A549 (cell line): ENCODE data around the gene TMEM121. TPM values are rescaled to one million over a fixed set of nuclear protein-coding genes. Genes with fewer than 3 reads are reported as not detected.

Experiments
- ATAC-seq, 2 experiments: fragments of 200-7000 bp in 1 of 2; fragments of >200 bp in 1 of 2; cut with Nextera tagmentation in 1 of 2; cut with Tn5 transposase in 1 of 2; 3 replicates each; pipeline versions ENCODE4 v1.8.0 to v1.9.1; 2018 to 2020; ENCODE audit warnings: mild to moderate bottlenecking in 1 of 2, moderate library complexity in 1 of 2
- CTCF ChIA-PET: fragments of 300-600 bp; sonication (Branson Sonifier 250); formaldehyde crosslinking; extraction: SDS; loops from one replicate; lab custom pipeline; 2021; ENCODE audit warnings: antibody characterized with exemption, inconsistent platforms; lab: Yijun Ruan, JAX
- POLR2A ChIA-PET: fragments of 350-600 bp; formaldehyde crosslinking; extraction: SDS; loops from one replicate; lab custom pipeline; 2021; ENCODE audit warnings: antibody characterized with exemption, inconsistent platforms; lab: Yijun Ruan, JAX
- DNase-seq, 2 experiments: peaks; one replicate each; pipeline versions ENCODE4 v3.0.0 to v3.0.0-alpha.2; 2011 to 2016; ENCODE audit warnings: low read depth in 1 of 2, low spot score in 1 of 2
- FAIRE-seq: peaks from 2 replicates; lab custom pipeline; 2011; peaks lifted over from hg19 to GRCh38; lab: Jason Lieb, UNC
- H3K27ac ChIP-seq, 2 experiments: fragments of >200 bp; sonication (Bioruptor Twin); formaldehyde crosslinking; 3 replicates each; pipeline ENCODE4 v1.5.1; 2016 to 2017
- H3K4me1 ChIP-seq: fragments of >200 bp; sonication (Bioruptor Twin); formaldehyde crosslinking; 3 replicates; pipeline ENCODE4 v1.6.1; 2016
- H3K4me2 ChIP-seq: fragments of >200 bp; sonication (Bioruptor Twin); formaldehyde crosslinking; 3 replicates; pipeline ENCODE4 v1.6.1; 2016
- H3K4me3 ChIP-seq: fragments of >200 bp; sonication (Bioruptor Twin); formaldehyde crosslinking; 3 replicates; pipeline ENCODE4 v1.5.1; 2016
- H3K9me3 ChIP-seq: fragments of >200 bp; sonication (Bioruptor Twin); formaldehyde crosslinking; 3 replicates; pipeline ENCODE4 v1.6.1; 2016
- BCL3 ChIP-seq: fragments of >200 bp; sonication (Bioruptor Twin); formaldehyde crosslinking; IDR thresholded peaks from 3 replicates; pipeline ENCODE4 v1.6.1; 2016
- BHLHE40 ChIP-seq: IDR thresholded peaks from 2 replicates; pipeline ENCODE4 v1.6.1; 2012; ENCODE audit warnings: low read depth, low read length, inconsistent platforms
- CBX8 ChIP-seq: fragments of 200-600 bp; sonication (generic); IDR thresholded peaks from 2 replicates; pipeline ENCODE4 v1.6.1; 2016
- CHD2 ChIP-seq: fragments of 150-350 bp; IDR thresholded peaks from 2 replicates; pipeline ENCODE4 v1.6.1; 2014; ENCODE audit warnings: low read length; ENCODE audit not compliant: partially characterized antibody
- CHD4 ChIP-seq: fragments of 200-600 bp; sonication (generic); IDR thresholded peaks from 2 replicates; pipeline ENCODE4 v1.6.1; 2016; ENCODE audit warnings: antibody characterized with exemption, mild to moderate bottlenecking, borderline replicate concordance
- EHMT2 ChIP-seq: fragments of 200-600 bp; sonication (generic); IDR thresholded peaks from 2 replicates; pipeline ENCODE4 v1.6.1; 2016; ENCODE audit warnings: antibody characterized with exemption, low read depth, mild to moderate bottlenecking, moderate library complexity
- EP300 ChIP-seq, 2 experiments: fragments of >200 bp; sonication (Bioruptor Twin); formaldehyde crosslinking; IDR thresholded peaks; 2 replicates in 1 of 2; 3 replicates in 1 of 2; pipeline ENCODE4 v1.6.1; 2016 to 2017
- HEYL ChIP-seq: fragments of 250-450 bp; sonication (Bioruptor Pico); IDR thresholded peaks from 2 replicates; pipeline ENCODE4 v1.8.0; 2021; ENCODE audit warnings: mild to moderate bottlenecking, moderate library complexity
- HOXA7 ChIP-seq: fragments of 250-450 bp; sonication (Bioruptor Pico); IDR thresholded peaks from 2 replicates; pipeline ENCODE4 v1.5.0; 2020; ENCODE audit warnings: mild to moderate bottlenecking, moderate library complexity
- HOXB13 ChIP-seq: fragments of 250-450 bp; sonication (Bioruptor Pico); IDR thresholded peaks from 2 replicates; pipeline ENCODE4 v1.5.0; 2020; ENCODE audit warnings: low read depth, mild to moderate bottlenecking, moderate library complexity
- MAX ChIP-seq: IDR thresholded peaks from 2 replicates; pipeline ENCODE4 v1.6.1; 2012
- MAZ ChIP-seq: fragments of 150-350 bp; IDR thresholded peaks from 2 replicates; pipeline ENCODE4 v1.6.1; 2014; ENCODE audit warnings: antibody characterized with exemption, low read depth, low read length, borderline replicate concordance
- NFE2L2 ChIP-seq: fragments of 150-350 bp; conservative IDR thresholded peaks from 2 replicates; pipeline ENCODE4 v1.6.1; 2014; ENCODE audit warnings: low read length
- NPAS2 ChIP-seq: fragments of 250-450 bp; sonication (Bioruptor Pico); IDR thresholded peaks from 2 replicates; pipeline ENCODE4 v1.8.0; 2022; ENCODE audit warnings: mild to moderate bottlenecking, moderate library complexity, borderline replicate concordance
- POLR2A ChIP-seq: IDR thresholded peaks from 2 replicates; pipeline ENCODE4 v1.6.1; 2012; ENCODE audit warnings: mild to moderate bottlenecking, low read length
- POLR2AphosphoS2 ChIP-seq: conservative IDR thresholded peaks from 2 replicates; pipeline ENCODE4 v1.6.1; 2012; ENCODE audit warnings: low read length, improper control_type of control experiment, inconsistent platforms
- RAD21 ChIP-seq, 2 experiments: fragments of >200 bp in 1 of 2; sonication (Bioruptor Twin) in 1 of 2; formaldehyde crosslinking in 1 of 2; IDR thresholded peaks in 1 of 2; conservative IDR thresholded peaks in 1 of 2; 2 replicates in 1 of 2; 3 replicates in 1 of 2; pipeline ENCODE4 v1.6.1; 2012 to 2018; ENCODE audit warnings: inconsistent platforms in 1 of 2
- SREBF2 ChIP-seq: fragments of 450-650 bp; IDR thresholded peaks from 2 replicates; pipeline ENCODE4 v1.6.1; 2014; ENCODE audit warnings: mild to moderate bottlenecking, moderate library complexity
- TFCP2L1 ChIP-seq: fragments of 250-450 bp; sonication (Bioruptor Pico); IDR thresholded peaks from 2 replicates; pipeline ENCODE4 v1.5.0; 2021; ENCODE audit warnings: mild to moderate bottlenecking
- ZFP36 ChIP-seq: fragments of 450-650 bp; IDR thresholded peaks from 2 replicates; pipeline ENCODE4 v1.6.1; 2014; ENCODE audit warnings: borderline replicate concordance; ENCODE audit not compliant: partially characterized antibody
- ZNF302 ChIP-seq: fragments of 250-450 bp; sonication (Bioruptor Pico); IDR thresholded peaks from 2 replicates; pipeline ENCODE4 v1.9.0; 2021; ENCODE audit warnings: inconsistent platforms, mild to moderate bottlenecking, moderate library complexity
- WGBS: methylation state at CpG from one replicate; pipeline ENCODE4 v1.1.6; 2017; ENCODE audit errors: missing lambda C conversion rate; 5-methylcytosine and 5-hydroxymethylcytosine counted together
- polyA plus RNA-seq, 4 experiments: library from polyadenylated mRNA; depleted of rRNA in 3 of 4; stranded (reverse); fragments of >200 nt; fragmentation: RNase III in 1 of 4; extraction: RNeasy Plus Mini Kit Qiagen cat#74134 plus additional on column Dnase treatment in 1 of 4; gene quantifications; 2 replicates in 3 of 4; 3 replicates in 1 of 4; pipeline ENCODE4 v1.2.3, GENCODE V29; 2011 to 2017

Gene TMEM121
- polyA plus RNA-seq, 2 of the 4 experiments (the other 2 are of a cell fraction): 2.3 to 5.7 TPM

GRCh38 chr14:105500036-105500725 is 26.2 kb upstream of the TMEM121 start:
- ATAC-seq: no peak
- TF ChIP-seq NPAS2 (CRISPR knock-in tag): no peak
- no peak for TF ChIP-seq HOXA7 (CRISPR knock-in tag)
- TF ChIP-seq CHD2: no peak
- no peak for TF ChIP-seq CBX8
- Histone ChIP-seq H3K4me1 (no peaks in the 10 kb centered on the region), H3K4me3 (no peak overlapping the region), H3K27ac (no peak overlapping the region), H3K4me2 (no peak overlapping the region), H3K9me3 (no peaks in the 10 kb centered on the region)
- no peak for FAIRE-seq
- DNase-seq: no peak
- ChIA-PET POLR2A (no interaction called here), CTCF (interaction anchor here (1.8 to 2.7 kb wide), 4 partner anchors 10 to 37 kb away, joined by 6 to 14 read pairs (median 8); no protein-coding TSS in a partner anchor)
- 86% methylated on average over 18 of the region's 21 CpGs for WGBS

GRCh38 chr14:105500726-105501101 is 25.7 kb upstream of the TMEM121 start:
- CTCF ChIA-PET: interaction anchor here (1.8 to 4.6 kb wide), 5 partner anchors 11 to 37 kb away, joined by 6 to 19 read pairs (median 9); no protein-coding TSS in a partner anchor

GRCh38 chr14:105501504-105502291 is 24.7 kb upstream of the TMEM121 start:
- Histone ChIP-seq H3K27ac (no peak overlapping the region), H3K4me3 (no peak overlapping the region), H3K4me2 (no peak overlapping the region), H3K9me3 (no peaks in the 10 kb centered on the region), H3K4me1 (no peaks in the 10 kb centered on the region)
- ChIA-PET POLR2A (no interaction called here), CTCF (interaction anchor here (0.6 to 4.6 kb wide), 7 partner anchors 8 to 36 kb away, joined by 3 to 19 read pairs (median 7); partner anchors contain the start of gene CRIP1)
- no peak for TF ChIP-seq SREBF2
- no peak for TF ChIP-seq CHD4
- TF ChIP-seq NFE2L2: no peak
- no peak for TF ChIP-seq EP300 (IDR thresholded peaks at IDR 0.05)
- no peak for TF ChIP-seq EHMT2
- TF ChIP-seq MAZ: no peak
- no peak for TF ChIP-seq HEYL (CRISPR knock-in tag)
- TF ChIP-seq HOXA7 (CRISPR knock-in tag): no peak
- TF ChIP-seq ZFP36: no peak
- TF ChIP-seq POLR2A: no peak
- TF ChIP-seq HOXB13 (CRISPR knock-in tag): no peak
- no peak for TF ChIP-seq MAX
- DNase-seq: no peak
- FAIRE-seq: no peak
- 78% methylated on average over 13 of the region's 13 CpGs for WGBS
- peak in 1 of 2 experiments; percentile 1; a peak in 1 of 6 replicates for ATAC-seq

More at GRCh38 chr14:105500726-105501101, 25.7 kb upstream of the TMEM121 start:
- no peak; a peak in 1 of 6 replicates for ATAC-seq
- POLR2A ChIA-PET: no interaction called here
- no peak for DNase-seq
- WGBS: 93% methylated on average over 10 of the region's 10 CpGs
- TF ChIP-seq TFCP2L1 (CRISPR knock-in tag) (0 out of 2 replicates have a peak, but pooled peaks have one; percentile 29), MAX (no peak), BHLHE40 (no peak), BCL3 (no peak), ZNF302 (CRISPR knock-in tag) (no peak), RAD21 (conservative IDR thresholded peaks at IDR 0.05 in 1 of 2, IDR thresholded peaks at IDR 0.05 in 1 of 2) (no peak), POLR2AphosphoS2 (no peak)
- TF ChIP-seq, all 56 proteins: peak for 1
- no peak overlapping the region for H3K4me2 ChIP-seq
- H3K4me3 ChIP-seq: no peak overlapping the region
- H3K4me1 ChIP-seq: no peaks in the 10 kb centered on the region
- no peak overlapping the region for H3K27ac ChIP-seq
- H3K9me3 ChIP-seq: no peaks in the 10 kb centered on the region
- FAIRE-seq: no peak
